ENCODE data around the gene C2CD4D. TPM values are rescaled to one million over a fixed set of nuclear protein-coding genes. Genes with fewer than 3 reads are reported as not detected.

C2CD4D gene
- total RNA-seq, 1 experiment from 2014 or later, result 0.79 TPM

DNA sequence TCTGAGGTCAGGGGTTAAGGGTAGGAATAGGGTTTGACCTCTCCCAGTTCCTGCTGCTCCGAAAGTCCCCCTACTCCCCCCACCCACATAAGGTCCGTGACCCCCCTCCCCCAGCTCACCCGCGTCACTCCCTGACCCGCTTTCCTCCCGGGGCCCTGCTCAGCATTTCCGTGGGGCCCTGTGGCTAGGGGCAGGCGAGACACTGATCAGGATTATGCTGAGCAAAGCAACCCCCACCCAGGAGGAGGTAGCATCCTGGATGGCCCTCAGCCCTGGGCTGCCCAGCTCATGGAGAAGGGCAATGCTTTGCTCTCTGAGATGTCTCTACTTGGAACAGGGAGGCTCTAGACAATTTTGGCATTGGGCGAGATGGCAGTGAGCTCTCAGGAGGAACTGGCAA, 11.8 kb downstream of the C2CD4D start:
- H4K91ac ChIP-seq (ENCODE audit: insufficient read length, low read depth, low read length), result no peak overlapping the region
- WGBS (ENCODE audit: extremely low coverage, insufficient read length, low lambda C conversion rate), result no CpG with 5 or more reads among the region's 9 CpGs
- peaks cover 16% of the 10 kb centered on the region; the same call in 1 of the 2 replicates for H3K4me1 ChIP-seq (ENCODE audit: insufficient read depth, low read length)
- H3K23me2 ChIP-seq (ENCODE audit: insufficient read length, low read depth, low read length, poor library complexity, severe bottlenecking), result no peaks in the 10 kb centered on the region
- H3K4ac ChIP-seq (ENCODE audit: low read depth, low read length), result no peak overlapping the region
- no peak overlapping the region for H2BK12ac ChIP-seq (ENCODE audit: insufficient read length, low read depth, low read length)
- DNase-seq, result no peak
- H3K79me1 ChIP-seq (ENCODE audit: insufficient read depth, low read depth, low read length, poor library complexity, severe bottlenecking), result no peaks in the 10 kb centered on the region
- Mint-ChIP-seq H3K27me3 (ENCODE audit: low read depth) (peaks cover 3% of the 10 kb centered on the region), H3K27ac (no peak overlapping the region; a peak in 1 of 7 replicates), H3K4me1 (peaks cover 39 to 47% of the 10 kb centered on the region in 2 experiments), H3K36me3 (ENCODE audit: insufficient read depth in 1 of 3, low read depth in 3 of 3) (no peaks in the 10 kb centered on the region), H3K4me3 (no peak overlapping the region; a peak in 1 of 5 replicates), H3K9me3 (no peaks in the 10 kb centered on the region)
- no peaks in the 10 kb centered on the region for H3K27me3 ChIP-seq (ENCODE audit: insufficient read depth, low read length)
- H2AK5ac ChIP-seq (ENCODE audit: insufficient read length, low read length), result no peak overlapping the region
- H3K79me2 ChIP-seq (ENCODE audit: insufficient read depth, low read length), result no peaks in the 10 kb centered on the region
- no peak overlapping the region for H3K56ac ChIP-seq (ENCODE audit: insufficient read length, low read depth, low read length)
- no peaks in the 10 kb centered on the region for H4K20me1 ChIP-seq (ENCODE audit: control insufficient read depth, insufficient read depth, insufficient read length)
- H2BK15ac ChIP-seq (ENCODE audit: low read depth, low read length), result no peak overlapping the region
- H3K18ac ChIP-seq (ENCODE audit: insufficient read length, low read depth, low read length), result no peak overlapping the region
- H2BK120ac ChIP-seq (ENCODE audit: low read depth, low read length, poor library complexity, severe bottlenecking), result no peak overlapping the region
- no peak overlapping the region for H3K23ac ChIP-seq (ENCODE audit: insufficient read length, low read depth, low read length)
- no peak overlapping the region; the same call in 1 of the 2 replicates for H3K14ac ChIP-seq (ENCODE audit: insufficient read depth, low read length)
- no peak overlapping the region for H2BK5ac ChIP-seq (ENCODE audit: insufficient read length, low read length)
- no peak overlapping the region for H2BK20ac ChIP-seq (ENCODE audit: low read depth, low read length, poor library complexity, severe bottlenecking)
- no peak overlapping the region for H3K4me2 ChIP-seq (ENCODE audit: insufficient read depth, insufficient read length, low read length)
- H3K9me3 ChIP-seq (ENCODE audit: control insufficient read depth, low read depth, low read length), result no peaks in the 10 kb centered on the region
- H4K5ac ChIP-seq (ENCODE audit: insufficient read length, low read depth, low read length), result no peak overlapping the region
- H4K8ac ChIP-seq (replicated peaks; ENCODE audit: insufficient read length, low read depth, low read length), result no peak overlapping the region
- TF ChIP-seq, protein P1, sequence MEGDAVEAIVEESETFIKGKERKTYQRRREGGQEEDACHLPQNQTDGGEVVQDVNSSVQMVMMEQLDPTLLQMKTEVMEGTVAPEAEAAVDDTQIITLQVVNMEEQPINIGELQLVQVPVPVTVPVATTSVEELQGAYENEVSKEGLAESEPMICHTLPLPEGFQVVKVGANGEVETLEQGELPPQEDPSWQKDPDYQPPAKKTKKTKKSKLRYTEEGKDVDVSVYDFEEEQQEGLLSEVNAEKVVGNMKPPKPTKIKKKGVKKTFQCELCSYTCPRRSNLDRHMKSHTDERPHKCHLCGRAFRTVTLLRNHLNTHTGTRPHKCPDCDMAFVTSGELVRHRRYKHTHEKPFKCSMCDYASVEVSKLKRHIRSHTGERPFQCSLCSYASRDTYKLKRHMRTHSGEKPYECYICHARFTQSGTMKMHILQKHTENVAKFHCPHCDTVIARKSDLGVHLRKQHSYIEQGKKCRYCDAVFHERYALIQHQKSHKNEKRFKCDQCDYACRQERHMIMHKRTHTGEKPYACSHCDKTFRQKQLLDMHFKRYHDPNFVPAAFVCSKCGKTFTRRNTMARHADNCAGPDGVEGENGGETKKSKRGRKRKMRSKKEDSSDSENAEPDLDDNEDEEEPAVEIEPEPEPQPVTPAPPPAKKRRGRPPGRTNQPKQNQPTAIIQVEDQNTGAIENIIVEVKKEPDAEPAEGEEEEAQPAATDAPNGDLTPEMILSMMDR (conservative IDR thresholded peaks at IDR 0.05), result no peak
- no peak overlapping the region for H3K9ac ChIP-seq (ENCODE audit: extremely low read depth, insufficient read length, low read length)
- H3K27ac ChIP-seq (ENCODE audit: insufficient read length, low read depth, low read length), result no peak overlapping the region
- H3T11ph ChIP-seq (ENCODE audit: low read length), result no peak overlapping the region
- no peak overlapping the region for H2AFZ ChIP-seq (ENCODE audit: low read length)

All from H9 (cell line).